ENCODE results near the gene AP1S1.
A peak's percentile ranks its signal among the peaks of the same experiment; 100 is the strongest.

Gene AP1S1

DNA sequence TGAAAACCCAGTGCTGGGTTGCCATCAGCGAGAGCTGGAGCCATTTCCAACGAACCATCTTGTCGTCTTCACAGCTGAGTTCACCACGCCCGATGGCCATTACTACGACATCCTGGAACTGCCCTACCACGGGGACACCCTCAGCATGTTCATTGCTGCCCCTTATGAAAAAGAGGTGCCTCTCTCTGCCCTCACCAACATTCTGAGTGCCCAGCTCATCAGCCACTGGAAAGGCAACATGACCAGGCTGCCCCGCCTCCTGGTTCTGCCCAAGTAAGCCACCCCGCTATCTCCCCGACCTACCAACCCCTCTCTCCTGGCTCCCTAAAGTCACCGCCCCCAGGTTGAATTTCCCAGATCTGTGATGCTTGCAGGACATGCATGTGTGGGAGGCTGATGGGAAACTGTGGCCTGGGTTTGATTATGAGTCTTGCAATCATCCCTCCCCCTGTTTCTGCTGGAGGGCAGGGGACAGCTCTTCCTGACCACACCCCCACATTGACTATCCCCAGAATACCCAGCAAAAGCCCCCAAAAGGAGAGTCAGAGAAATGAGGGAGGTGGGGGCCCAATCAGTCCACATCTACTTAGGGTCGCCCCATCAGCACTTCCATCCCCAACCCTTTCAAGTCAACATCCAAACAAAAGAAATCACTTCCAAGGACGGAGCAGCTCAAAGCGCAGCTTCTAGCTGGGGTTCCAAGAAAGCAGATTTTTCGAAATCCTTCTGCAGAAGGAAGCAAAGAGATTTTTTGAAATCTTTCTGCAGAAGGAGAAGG lies 20.5 kb upstream of the AP1S1 start:
- TF ChIP-seq, protein P1, sequence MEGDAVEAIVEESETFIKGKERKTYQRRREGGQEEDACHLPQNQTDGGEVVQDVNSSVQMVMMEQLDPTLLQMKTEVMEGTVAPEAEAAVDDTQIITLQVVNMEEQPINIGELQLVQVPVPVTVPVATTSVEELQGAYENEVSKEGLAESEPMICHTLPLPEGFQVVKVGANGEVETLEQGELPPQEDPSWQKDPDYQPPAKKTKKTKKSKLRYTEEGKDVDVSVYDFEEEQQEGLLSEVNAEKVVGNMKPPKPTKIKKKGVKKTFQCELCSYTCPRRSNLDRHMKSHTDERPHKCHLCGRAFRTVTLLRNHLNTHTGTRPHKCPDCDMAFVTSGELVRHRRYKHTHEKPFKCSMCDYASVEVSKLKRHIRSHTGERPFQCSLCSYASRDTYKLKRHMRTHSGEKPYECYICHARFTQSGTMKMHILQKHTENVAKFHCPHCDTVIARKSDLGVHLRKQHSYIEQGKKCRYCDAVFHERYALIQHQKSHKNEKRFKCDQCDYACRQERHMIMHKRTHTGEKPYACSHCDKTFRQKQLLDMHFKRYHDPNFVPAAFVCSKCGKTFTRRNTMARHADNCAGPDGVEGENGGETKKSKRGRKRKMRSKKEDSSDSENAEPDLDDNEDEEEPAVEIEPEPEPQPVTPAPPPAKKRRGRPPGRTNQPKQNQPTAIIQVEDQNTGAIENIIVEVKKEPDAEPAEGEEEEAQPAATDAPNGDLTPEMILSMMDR (IDR thresholded peaks at IDR 0.05; ENCODE audit: borderline replicate concordance, insufficient read depth, low read depth, low read length): no peak
- no peak overlapping the region for H3K4me3 ChIP-seq (ENCODE audit: low read depth, low read length)

DNA sequence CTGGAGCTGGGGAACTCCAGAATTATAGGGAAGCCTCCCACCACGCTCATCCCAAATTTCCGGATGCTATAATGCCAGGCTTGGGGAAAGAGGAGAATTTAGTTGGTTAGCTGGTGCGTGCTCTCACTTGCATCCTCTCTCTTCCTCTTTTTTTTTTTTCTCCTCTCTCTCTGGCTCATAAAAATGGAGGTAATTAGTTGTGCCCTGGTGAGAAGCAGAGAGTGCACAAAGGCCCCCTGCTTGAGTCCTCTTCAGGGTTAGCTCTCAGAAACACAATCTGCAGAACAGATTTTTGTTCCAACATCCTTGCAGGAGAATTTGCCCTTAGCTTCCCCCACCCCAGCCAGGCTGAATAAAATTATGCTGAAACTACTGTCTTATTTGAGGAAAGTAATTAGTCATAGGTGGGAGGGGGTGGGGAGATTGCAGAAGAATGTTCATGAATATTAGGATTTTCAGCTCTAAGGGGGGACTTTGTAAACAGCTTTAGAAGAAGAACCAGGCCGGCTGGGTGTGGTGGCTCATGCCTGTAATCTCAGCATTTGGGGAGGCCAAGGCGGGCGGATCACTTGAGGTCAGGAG lies 19.8 kb upstream of the AP1S1 start:
- TF ChIP-seq, protein P1 (IDR thresholded peaks at IDR 0.05; ENCODE audit: borderline replicate concordance, insufficient read depth, low read depth, low read length): no peak
- no peak overlapping the region for H3K4me3 ChIP-seq (ENCODE audit: low read depth, low read length)

DNA sequence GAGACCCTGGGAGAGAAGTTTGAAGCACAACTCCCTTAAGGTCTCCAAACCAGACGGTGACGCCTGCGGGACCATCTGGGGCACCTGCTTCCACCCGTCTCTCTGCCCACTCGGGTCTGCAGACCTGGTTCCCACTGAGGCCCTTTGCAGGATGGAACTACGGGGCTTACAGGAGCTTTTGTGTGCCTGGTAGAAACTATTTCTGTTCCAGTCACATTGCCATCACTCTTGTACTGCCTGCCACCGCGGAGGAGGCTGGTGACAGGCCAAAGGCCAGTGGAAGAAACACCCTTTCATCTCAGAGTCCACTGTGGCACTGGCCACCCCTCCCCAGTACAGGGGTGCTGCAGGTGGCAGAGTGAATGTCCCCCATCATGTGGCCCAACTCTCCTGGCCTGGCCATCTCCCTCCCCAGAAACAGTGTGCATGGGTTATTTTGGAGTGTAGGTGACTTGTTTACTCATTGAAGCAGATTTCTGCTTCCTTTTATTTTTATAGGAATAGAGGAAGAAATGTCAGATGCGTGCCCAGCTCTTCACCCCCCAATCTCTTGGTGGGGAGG lies 16.5 kb upstream of the AP1S1 start:
- TF ChIP-seq, protein P1 (IDR thresholded peaks at IDR 0.05; ENCODE audit: borderline replicate concordance, insufficient read depth, low read depth, low read length): no peak
- H3K4me3 ChIP-seq (ENCODE audit: low read depth, low read length): no peak overlapping the region

DNA sequence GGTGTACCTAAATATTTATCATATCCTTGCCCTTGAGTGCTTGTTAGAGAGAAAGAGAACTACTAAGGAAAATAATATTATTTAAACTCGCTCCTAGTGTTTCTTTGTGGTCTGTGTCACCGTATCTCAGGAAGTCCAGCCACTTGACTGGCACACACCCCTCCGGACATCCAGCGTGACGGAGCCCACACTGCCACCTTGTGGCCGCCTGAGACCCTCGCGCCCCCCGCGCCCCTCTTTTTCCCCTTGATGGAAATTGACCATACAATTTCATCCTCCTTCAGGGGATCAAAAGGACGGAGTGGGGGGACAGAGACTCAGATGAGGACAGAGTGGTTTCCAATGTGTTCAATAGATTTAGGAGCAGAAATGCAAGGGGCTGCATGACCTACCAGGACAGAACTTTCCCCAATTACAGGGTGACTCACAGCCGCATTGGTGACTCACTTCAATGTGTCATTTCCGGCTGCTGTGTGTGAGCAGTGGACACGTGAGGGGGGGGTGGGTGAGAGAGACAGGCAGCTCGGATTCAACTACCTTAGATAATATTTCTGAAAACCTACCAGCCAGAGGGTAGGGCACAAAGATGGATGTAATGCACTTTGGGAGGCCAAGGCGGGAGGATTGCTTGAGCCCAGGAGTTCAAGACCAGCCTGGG lies 15.9 kb upstream of the AP1S1 start:
- TF ChIP-seq, protein P1 (IDR thresholded peaks at IDR 0.05; ENCODE audit: borderline replicate concordance, insufficient read depth, low read depth, low read length): peak; percentile 72
- no peak overlapping the region for H3K4me3 ChIP-seq (ENCODE audit: low read depth, low read length)

DNA sequence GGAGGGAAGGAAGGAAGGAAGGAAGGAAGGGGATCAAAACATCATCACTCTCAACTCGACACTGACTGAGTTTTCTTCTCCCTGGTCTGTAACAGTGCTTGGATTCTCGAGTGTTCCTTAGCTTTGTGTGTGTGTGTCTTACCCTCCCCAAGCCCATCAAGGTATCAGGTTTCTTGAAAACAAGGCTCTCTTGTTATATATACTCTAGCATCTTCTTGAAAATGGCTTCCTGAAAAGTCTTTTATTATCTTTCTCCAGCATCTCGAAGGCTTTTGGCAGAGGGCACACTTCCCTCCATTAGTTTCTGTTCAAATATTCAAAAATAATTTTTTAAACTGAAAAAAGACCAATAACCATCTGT lies 14.0 kb upstream of the AP1S1 start:
- H3K4me3 ChIP-seq (ENCODE audit: low read depth, low read length): no peak overlapping the region
- TF ChIP-seq, protein P1 (IDR thresholded peaks at IDR 0.05; ENCODE audit: borderline replicate concordance, insufficient read depth, low read depth, low read length): no peak

DNA sequence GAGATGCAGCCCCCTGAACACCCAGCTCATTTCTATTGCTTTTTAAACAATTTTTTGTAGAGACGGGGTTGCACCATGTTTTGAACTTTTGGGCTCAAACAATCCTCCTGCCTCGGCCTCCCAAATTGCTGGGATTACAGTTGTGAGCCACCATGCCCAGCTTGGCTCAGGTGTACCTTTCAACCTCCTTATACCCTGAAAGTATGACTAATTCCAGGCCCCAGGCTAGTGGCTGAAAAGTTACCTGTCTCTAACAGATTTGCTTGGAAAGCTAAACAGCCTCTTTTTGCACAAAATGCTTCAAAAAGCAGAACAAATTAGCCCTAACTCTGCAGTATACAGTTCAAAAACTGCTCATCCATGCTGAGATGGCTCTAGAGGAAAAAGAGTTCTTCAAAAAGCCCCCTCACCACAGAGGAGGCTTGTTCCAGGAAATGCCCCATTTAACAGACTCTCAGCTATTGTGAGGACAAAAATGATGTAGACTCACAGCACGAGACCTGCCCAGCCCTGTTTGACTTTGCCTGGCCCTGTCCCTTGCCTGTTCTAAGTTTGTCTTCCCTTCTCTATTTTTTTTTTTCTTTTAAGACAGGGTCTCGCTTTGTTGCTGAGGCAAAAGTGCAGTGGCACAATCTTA lies 13.4 kb upstream of the AP1S1 start:
- H3K4me3 ChIP-seq (ENCODE audit: low read depth, low read length): no peak overlapping the region
- TF ChIP-seq, protein P1 (IDR thresholded peaks at IDR 0.05; ENCODE audit: borderline replicate concordance, insufficient read depth, low read depth, low read length): no peak
